GM12878 (cell line): Measurements from ENCODE around the gene C10orf88. TPM values are rescaled to one million over a fixed set of nuclear protein-coding genes. Genes with fewer than 3 reads are reported as not detected.

ENCODE experiments used
- CREB1 ChIP-seq: IDR thresholded peaks from 2 replicates; pipeline ENCODE4 v1.6.1; 2012; ENCODE audit warnings: low read depth, mild to moderate bottlenecking, inconsistent platforms
- JUND ChIP-seq: IDR thresholded peaks from 2 replicates; pipeline ENCODE4 v1.6.1; 2012; ENCODE audit warnings: low read depth, mild to moderate bottlenecking, low read length, improper control_type of control experiment, moderate library complexity
- KLF5 ChIP-seq: fragments of 450-650 bp; IDR thresholded peaks from 2 replicates; pipeline ENCODE4 v1.6.1; 2014; ENCODE audit warnings: mild to moderate bottlenecking; ENCODE audit not compliant: partially characterized antibody
- MEF2B ChIP-seq: fragments of 450-650 bp; IDR thresholded peaks from 2 replicates; pipeline ENCODE4 v1.6.1; 2018; ENCODE audit warnings: mild to moderate bottlenecking, moderate library complexity; ENCODE audit not compliant: partially characterized antibody, poor library complexity, severe bottlenecking
- RFX5 ChIP-seq: IDR thresholded peaks from 2 replicates; pipeline ENCODE4 v1.6.1; 2011; ENCODE audit warnings: low read depth, low read length, improper control_type of control experiment
- SIN3A ChIP-seq: IDR thresholded peaks from 2 replicates; pipeline ENCODE4 v1.6.1; 2012; ENCODE audit warnings: low read depth, low read length, improper control_type of control experiment
- SMAD5 ChIP-seq: IDR thresholded peaks from 2 replicates; pipeline ENCODE4 v1.6.1; 2016; ENCODE audit warnings: antibody characterized with exemption, low read depth
- SMC3 ChIP-seq: IDR thresholded peaks from 2 replicates; pipeline ENCODE4 v1.6.1; 2011; ENCODE audit warnings: low read length, improper control_type of control experiment, borderline replicate concordance
- TCF3 ChIP-seq: IDR thresholded peaks from 2 replicates; pipeline ENCODE4 v1.6.1; 2012; ENCODE audit warnings: low read depth, mild to moderate bottlenecking, low read length, borderline replicate concordance; ENCODE audit not compliant: insufficient read depth
- YY1 ChIP-seq: IDR thresholded peaks from 2 replicates; pipeline ENCODE4 v1.6.1; 2011; ENCODE audit warnings: low read depth, mild to moderate bottlenecking, low read length
- ZNF274 ChIP-seq: IDR thresholded peaks from one replicate; pipeline ENCODE4 v1.8.0; 2011; ENCODE audit not compliant: insufficient read length, insufficient read depth
- polyA plus RNA-seq, 11 experiments: library from polyadenylated mRNA; depleted of rRNA in 4 of 11; unstranded in 6 of 11; stranded (reverse) in 5 of 11; fragments of >200 nt; fragmentation: Nextera tagmentation in 4 of 11; fragmentation: Illumina TruSeq in 1 of 11; extraction: Ambion mirVana in 4 of 11; extraction: Trizol in 1 of 11; gene quantifications; 1 replicate in 1 of 11; 2 replicates in 10 of 11; pipeline versions ENCODE4 v1.2.1 to v1.2.3, GENCODE V29; 2011 to 2016; ENCODE audit warnings: inconsistent platforms in 2 of 11, missing spikeins in 2 of 11, low read depth in 1 of 11
- total RNA-seq, 4 experiments: library from RNA; depleted of rRNA in 3 of 4; stranded (reverse); fragments of >200 nt in 3 of 4; fragmentation: Illumina TruSeq in 1 of 4; extraction: Trizol in 1 of 4; gene quantifications; 2 replicates each; pipeline versions ENCODE4 v1.2.1 to v1.2.3, GENCODE V29; 2013 to 2021
- TF ChIP-seq, protein P1 (sequence below), 3 experiments: IDR thresholded peaks in 2 of 3; conservative IDR thresholded peaks in 1 of 3; 2 replicates each; pipeline ENCODE4 v1.5.1; 2011; ENCODE audit warnings: low read depth in 3 of 3, low read length in 3 of 3, mild to moderate bottlenecking in 3 of 3, control low read depth in 2 of 3, moderate library complexity in 2 of 3, inconsistent platforms in 1 of 3, mixed read lengths in 1 of 3; ENCODE audit not compliant: control insufficient read depth in 2 of 3, insufficient read depth in 1 of 3; ENCODE audit errors: extremely low read depth in 1 of 3
- TF ChIP-seq, protein P2 (sequence below): fragments of 450-650 bp; IDR thresholded peaks from 2 replicates; pipeline ENCODE4 v1.6.1; 2017; ENCODE audit warnings: mild to moderate bottlenecking
- TF ChIP-seq, protein P3 (sequence below): IDR thresholded peaks from 2 replicates; pipeline ENCODE4 v1.6.1; 2011; ENCODE audit warnings: borderline replicate concordance, low read depth, mild to moderate bottlenecking, moderate library complexity, low read length; ENCODE audit not compliant: insufficient read depth, poor library complexity, severe bottlenecking
- TF ChIP-seq, protein P4 (sequence below): fragments of 450-650 bp; IDR thresholded peaks from 2 replicates; pipeline ENCODE4 v1.6.1; 2017; ENCODE audit warnings: borderline replicate concordance
- TF ChIP-seq, protein P5 (sequence below): fragments of 150-350 bp; IDR thresholded peaks from 2 replicates; pipeline ENCODE4 v1.6.1; 2016; ENCODE audit warnings: low read depth, low read length

C10orf88 gene
- total and polyA plus RNA-seq, 10 of the 15 experiments (the other 5 are each of a cell fraction or from before 2014, with no cell fraction given) = 4.7 to 12.5 (median 8.5) TPM

DNA sequence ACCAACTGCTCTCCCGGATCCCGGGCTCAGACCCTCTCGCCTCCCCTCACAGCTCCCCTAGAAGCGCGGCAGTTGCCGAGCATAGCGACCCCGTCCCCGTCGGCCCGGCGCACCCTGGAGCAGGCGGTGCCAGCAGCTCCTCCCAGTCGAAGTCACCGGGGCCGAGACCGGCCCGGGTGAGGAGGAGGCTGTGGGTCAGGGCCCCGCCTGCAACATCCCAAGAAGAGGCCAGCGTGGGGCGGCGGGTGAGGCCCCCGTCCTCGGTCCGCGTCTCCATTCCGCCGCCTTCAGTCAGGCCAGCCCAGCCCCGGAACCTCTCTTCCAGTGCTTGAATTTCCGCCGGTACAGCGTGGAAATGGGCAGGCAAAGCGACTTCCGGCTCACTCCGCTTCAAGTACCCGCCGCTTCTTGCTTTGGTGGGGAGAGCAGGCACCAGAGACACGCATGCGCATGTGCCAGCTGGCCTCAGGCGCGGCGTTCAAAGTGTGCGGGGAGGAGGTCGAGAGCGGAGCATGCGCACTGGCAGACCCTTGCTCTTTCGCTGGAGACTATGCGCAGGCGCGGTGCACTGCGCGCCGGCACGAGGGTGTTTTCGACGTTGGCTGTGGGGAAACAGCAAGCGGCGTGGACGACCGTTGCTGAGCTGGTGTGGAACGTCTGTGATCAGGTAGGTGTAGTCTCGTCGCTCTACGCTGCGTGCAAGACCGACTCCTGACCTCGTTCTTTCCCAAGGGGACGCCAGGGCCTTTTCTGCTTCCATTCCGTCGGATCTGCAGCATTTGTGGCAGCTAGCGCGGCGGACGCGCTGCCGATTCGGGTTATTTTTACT, at the start of gene C10orf88 (continued):
- TF ChIP-seq, protein P1, sequence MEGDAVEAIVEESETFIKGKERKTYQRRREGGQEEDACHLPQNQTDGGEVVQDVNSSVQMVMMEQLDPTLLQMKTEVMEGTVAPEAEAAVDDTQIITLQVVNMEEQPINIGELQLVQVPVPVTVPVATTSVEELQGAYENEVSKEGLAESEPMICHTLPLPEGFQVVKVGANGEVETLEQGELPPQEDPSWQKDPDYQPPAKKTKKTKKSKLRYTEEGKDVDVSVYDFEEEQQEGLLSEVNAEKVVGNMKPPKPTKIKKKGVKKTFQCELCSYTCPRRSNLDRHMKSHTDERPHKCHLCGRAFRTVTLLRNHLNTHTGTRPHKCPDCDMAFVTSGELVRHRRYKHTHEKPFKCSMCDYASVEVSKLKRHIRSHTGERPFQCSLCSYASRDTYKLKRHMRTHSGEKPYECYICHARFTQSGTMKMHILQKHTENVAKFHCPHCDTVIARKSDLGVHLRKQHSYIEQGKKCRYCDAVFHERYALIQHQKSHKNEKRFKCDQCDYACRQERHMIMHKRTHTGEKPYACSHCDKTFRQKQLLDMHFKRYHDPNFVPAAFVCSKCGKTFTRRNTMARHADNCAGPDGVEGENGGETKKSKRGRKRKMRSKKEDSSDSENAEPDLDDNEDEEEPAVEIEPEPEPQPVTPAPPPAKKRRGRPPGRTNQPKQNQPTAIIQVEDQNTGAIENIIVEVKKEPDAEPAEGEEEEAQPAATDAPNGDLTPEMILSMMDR (IDR thresholded peaks at IDR 0.05 in 2 of 3, conservative IDR thresholded peaks at IDR 0.05 in 1 of 3; ENCODE audit: control insufficient read depth in 2 of 3, extremely low read depth in 1 of 3, insufficient read depth in 1 of 3, low read depth in 3 of 3, low read length in 3 of 3) = no peak
- peak; percentile 85 for TF ChIP-seq KLF5
- TF ChIP-seq CREB1 = 0 out of 2 replicates have a peak, but pooled peaks have one; percentile 58
- TF ChIP-seq JUND = no peak
- TF ChIP-seq, protein P2, sequence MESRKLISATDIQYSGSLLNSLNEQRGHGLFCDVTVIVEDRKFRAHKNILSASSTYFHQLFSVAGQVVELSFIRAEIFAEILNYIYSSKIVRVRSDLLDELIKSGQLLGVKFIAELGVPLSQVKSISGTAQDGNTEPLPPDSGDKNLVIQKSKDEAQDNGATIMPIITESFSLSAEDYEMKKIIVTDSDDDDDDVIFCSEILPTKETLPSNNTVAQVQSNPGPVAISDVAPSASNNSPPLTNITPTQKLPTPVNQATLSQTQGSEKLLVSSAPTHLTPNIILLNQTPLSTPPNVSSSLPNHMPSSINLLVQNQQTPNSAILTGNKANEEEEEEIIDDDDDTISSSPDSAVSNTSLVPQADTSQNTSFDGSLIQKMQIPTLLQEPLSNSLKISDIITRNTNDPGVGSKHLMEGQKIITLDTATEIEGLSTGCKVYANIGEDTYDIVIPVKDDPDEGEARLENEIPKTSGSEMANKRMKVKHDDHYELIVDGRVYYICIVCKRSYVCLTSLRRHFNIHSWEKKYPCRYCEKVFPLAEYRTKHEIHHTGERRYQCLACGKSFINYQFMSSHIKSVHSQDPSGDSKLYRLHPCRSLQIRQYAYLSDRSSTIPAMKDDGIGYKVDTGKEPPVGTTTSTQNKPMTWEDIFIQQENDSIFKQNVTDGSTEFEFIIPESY = no peak
- TF ChIP-seq TCF3 = no peak
- TF ChIP-seq SMC3 = no peak
- TF ChIP-seq MEF2B = peak; percentile 43
- TF ChIP-seq SIN3A = peak; percentile 84; the same call in 1 of the 2 replicates
- no peak for TF ChIP-seq ZNF274
- TF ChIP-seq, protein P3, sequence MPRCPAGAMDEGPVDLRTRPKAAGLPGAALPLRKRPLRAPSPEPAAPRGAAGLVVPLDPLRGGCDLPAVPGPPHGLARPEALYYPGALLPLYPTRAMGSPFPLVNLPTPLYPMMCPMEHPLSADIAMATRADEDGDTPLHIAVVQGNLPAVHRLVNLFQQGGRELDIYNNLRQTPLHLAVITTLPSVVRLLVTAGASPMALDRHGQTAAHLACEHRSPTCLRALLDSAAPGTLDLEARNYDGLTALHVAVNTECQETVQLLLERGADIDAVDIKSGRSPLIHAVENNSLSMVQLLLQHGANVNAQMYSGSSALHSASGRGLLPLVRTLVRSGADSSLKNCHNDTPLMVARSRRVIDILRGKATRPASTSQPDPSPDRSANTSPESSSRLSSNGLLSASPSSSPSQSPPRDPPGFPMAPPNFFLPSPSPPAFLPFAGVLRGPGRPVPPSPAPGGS = no peak
- TF ChIP-seq, protein P4, sequence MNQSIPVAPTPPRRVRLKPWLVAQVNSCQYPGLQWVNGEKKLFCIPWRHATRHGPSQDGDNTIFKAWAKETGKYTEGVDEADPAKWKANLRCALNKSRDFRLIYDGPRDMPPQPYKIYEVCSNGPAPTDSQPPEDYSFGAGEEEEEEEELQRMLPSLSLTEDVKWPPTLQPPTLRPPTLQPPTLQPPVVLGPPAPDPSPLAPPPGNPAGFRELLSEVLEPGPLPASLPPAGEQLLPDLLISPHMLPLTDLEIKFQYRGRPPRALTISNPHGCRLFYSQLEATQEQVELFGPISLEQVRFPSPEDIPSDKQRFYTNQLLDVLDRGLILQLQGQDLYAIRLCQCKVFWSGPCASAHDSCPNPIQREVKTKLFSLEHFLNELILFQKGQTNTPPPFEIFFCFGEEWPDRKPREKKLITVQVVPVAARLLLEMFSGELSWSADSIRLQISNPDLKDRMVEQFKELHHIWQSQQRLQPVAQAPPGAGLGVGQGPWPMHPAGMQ = no peak
- TF ChIP-seq, protein P5, sequence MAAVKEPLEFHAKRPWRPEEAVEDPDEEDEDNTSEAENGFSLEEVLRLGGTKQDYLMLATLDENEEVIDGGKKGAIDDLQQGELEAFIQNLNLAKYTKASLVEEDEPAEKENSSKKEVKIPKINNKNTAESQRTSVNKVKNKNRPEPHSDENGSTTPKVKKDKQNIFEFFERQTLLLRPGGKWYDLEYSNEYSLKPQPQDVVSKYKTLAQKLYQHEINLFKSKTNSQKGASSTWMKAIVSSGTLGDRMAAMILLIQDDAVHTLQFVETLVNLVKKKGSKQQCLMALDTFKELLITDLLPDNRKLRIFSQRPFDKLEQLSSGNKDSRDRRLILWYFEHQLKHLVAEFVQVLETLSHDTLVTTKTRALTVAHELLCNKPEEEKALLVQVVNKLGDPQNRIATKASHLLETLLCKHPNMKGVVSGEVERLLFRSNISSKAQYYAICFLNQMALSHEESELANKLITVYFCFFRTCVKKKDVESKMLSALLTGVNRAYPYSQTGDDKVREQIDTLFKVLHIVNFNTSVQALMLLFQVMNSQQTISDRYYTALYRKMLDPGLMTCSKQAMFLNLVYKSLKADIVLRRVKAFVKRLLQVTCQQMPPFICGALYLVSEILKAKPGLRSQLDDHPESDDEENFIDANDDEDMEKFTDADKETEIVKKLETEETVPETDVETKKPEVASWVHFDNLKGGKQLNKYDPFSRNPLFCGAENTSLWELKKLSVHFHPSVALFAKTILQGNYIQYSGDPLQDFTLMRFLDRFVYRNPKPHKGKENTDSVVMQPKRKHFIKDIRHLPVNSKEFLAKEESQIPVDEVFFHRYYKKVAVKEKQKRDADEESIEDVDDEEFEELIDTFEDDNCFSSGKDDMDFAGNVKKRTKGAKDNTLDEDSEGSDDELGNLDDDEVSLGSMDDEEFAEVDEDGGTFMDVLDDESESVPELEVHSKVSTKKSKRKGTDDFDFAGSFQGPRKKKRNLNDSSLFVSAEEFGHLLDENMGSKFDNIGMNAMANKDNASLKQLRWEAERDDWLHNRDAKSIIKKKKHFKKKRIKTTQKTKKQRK = no peak
- TF ChIP-seq RFX5 = no peak
- TF ChIP-seq SMAD5 = no peak
- peak; percentile 89 for TF ChIP-seq YY1
